Measurements from ENCODE around the gene GNA15.

- TF ChIP-seq POLR2A (IDR thresholded peaks at IDR 0.05) (no peak), CTCF (IDR thresholded peaks at IDR 0.05) (no peak)
Observed at GRCh38 chr19:3115916-3116602, 19.8 kb upstream of the GNA15 start.

Measured in tibial nerve (tissue), 3 donors.